NCI-H748 treated with DMSO at 0.1 percent for 48 hours (cell line): ENCODE measurements around the gene SF3B6.
"Not testable (repeated sequence)": the region's sequence is repeated elsewhere in the genome, so short reads cannot be mapped to it uniquely, and the experiment has no call there.

Experiments used
- DNase-seq: peaks from one replicate; lab custom pipeline; 2025; lab: John Stamatoyannopoulos, UW

The SF3B6 gene

DNA sequence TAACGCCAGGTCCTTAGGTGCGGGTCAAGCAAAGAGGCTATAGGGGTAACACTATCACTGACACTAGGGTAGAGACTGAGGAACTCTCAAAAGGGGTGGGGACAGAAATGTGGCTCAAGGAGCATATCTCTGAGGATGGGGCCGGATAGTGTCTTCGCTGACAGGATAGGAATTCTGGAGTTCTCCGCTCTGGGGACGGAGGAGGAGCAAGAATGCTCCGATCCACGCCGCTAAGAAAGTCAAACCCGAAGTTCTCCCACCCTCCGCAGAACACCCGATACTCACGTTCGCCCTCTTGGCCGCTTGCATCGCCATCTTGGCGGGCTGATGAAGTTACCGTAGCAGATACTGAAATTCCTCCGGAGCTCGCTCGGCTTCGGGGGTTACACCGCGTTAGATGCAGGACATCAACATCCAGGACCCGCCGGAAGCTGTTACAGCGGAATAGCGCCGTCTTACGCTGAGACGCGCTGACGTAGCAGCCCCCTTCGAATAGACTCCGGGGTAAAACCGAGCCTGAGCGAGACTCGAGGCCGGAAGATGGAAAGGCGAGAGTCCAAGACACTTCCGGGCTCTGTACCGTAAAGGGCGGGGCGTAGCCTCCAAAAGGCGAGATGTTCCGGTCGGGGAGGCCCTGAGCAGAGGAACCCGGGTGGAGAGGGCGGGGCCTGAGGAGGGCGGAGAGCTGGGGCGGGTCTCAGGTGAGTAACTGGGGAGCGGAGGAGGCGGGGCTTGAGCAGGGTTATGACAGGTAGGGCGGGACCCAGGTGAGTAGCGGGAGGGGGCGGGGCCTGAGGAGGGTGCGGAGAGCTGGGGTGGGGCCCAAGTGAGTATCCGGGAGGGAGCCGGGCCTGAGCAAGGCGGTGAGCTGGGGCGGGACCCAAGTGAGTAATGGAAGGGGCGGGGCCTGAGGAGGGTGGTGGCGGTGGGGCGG, at the start of gene SF3B6:
Gene SF3B6, minus strand, starts transcription at position 412 of the 934 bp plus-strand sequence. Its CDS starts 97 bp downstream, at position 315.
- DNase-seq: peak; percentile 99

- no peak for DNase-seq
These were observed 47.9 kb upstream of the SF3B6 start for GRCh38 chr2:24123922-24124580.

DNA sequence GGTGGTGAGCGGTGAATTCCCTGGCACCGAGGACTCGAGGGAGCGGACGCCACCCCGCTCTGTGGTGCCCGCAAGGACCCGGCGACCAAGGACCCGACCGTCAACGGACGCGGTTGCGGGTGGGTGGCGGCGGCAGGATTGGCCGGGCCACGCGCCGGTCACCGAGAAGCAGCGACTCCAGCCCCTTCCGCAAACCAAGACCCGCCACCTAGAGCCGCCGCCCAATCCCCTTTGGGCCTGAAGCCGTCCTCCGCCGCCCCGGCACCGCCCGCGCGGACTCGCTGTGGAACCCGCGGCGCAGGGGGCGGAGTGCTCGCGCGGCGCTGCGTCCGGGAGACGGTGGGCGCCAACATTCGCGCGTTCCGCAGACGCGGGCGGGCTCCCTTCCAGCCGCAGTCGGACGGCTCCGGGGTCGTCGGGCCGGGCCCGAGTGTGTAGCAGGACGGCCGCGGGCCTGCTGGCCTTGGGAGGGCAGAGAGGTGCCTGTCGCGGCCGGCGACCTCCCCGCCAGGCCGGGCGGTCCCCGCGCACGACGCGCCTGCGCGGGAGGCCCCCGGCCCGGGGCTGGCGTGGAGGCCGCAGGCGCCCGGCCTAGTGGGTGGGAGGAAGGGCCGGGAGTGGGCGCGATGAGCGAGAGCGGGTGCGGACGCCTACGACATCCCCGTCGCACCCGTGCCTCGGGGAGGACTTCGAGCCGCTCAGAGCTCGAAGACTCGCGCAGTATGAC, 47.2 kb upstream of the SF3B6 start, which contains the start of the genes FAM228B and PFN4:
Gene FAM228B, plus strand, starts transcription at position 275 of the 727 bp plus-strand sequence. CDS start 893 bp downstream, outside the sequence.
Gene PFN4, minus strand, starts transcription at position 140 of the 727 bp plus-strand sequence. CDS start 799 bp downstream, outside the sequence.
- DNase-seq: peak; percentile 65

DNA sequence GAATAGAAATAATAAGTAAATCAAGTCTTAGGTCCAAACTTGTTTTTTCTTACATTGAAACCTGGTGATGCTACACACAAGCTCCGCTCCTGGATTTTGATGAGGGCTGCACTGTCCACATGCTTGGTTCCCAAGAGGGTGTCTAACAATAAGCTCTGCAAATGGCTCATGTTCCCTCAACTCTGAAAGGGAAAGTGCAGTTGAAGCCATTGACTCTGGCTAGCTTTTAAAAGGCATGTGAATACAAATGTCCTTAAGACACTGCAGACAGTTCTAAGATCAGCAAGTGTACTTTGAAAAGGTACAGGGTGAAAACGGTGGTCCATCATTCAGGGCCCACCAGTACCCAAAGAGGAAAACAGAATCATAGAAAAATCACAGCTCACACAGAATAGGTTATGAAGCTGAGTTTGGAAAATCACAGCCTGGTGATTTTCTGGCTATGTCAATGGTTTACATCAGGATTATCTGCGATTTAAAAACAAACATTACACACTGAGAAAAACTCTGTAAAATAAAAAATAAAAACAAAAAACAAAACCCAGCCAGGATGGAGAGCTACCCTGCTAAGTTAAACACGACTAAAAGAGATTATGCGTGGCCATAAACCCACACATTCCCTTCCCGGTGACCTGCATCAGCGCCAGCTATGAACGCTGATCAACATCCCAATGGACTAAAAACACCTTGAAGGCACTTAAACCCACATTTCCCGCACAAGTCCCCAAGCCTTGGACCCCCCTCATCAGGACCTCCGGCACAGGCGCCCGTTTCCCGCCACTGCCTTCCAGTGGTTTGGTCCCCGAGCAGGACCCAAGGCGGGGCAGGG, 46.5 kb upstream of the SF3B6 start:
- DNase-seq: no peak

GRCh38 chr2:24121469-24121868, 45.3 kb upstream of the SF3B6 start:
- DNase-seq: no peak

DNA sequence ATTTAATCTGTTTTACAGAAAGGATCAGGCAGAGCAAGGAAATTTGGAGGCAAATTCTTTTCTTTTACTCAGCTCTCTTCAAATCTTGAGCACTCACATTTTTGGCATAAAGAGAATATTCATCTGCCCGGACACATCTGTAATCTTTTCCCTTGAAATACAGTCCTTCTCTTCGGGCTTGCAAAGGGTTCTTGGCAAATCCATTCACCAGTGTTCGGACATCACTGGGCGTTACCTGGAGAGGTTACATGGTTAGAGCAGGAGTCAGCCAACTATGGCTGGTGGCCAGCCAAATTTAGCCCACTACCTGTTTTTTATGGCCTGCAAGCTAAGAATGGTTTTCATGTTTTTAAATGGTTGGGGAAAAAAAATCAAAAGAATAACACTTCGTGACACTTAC, 44.9 kb upstream of the SF3B6 start:
- DNase-seq: no peak

DNA sequence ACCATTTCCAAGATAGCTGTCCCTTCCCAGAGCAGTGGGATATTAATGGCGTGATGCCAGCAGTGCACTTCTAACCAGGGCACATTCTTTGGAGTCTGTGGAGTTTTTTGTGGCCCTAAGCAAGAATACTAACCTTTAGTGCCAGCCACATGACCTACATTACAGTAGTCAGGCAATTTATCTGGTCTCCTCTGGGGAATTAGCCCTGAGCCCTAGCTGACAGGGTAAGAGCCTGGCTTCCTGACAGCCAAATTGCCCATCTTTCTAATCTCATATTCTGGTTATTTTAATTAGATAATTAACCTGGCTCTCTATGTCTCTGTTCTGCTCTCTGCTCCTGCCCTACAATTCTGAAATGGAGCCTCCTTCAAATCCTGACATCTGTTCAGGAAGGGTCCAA, 41.8 kb upstream of the SF3B6 start:
- DNase-seq: no peak

GRCh38 chr2:24115057-24115456, 38.9 kb upstream of the SF3B6 start:
- no peak for DNase-seq

DNA sequence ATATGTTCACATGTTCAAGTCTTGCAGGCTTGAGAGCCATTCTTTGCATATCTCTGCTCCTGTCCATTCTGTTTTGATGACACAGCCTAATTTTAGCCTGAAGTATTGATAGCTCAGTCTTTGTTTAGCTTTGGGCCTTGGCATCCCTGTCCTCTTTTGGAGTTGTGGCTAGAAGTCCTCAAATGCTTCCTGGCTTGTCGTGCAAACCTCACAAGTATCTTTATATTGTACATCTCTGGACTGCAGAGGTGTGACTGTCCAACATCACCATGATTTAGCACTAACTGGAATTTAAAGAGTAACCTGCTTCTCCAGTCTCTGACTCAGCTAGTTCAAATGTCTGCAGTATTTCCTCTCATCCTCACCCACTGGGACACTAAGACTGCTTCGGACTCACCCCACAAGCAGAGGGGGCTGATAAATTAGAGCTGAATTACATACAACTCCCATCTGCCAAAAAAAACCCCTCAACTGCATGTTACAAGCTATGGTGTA, 35.3 kb upstream of the SF3B6 start:
- no peak for DNase-seq

DNA sequence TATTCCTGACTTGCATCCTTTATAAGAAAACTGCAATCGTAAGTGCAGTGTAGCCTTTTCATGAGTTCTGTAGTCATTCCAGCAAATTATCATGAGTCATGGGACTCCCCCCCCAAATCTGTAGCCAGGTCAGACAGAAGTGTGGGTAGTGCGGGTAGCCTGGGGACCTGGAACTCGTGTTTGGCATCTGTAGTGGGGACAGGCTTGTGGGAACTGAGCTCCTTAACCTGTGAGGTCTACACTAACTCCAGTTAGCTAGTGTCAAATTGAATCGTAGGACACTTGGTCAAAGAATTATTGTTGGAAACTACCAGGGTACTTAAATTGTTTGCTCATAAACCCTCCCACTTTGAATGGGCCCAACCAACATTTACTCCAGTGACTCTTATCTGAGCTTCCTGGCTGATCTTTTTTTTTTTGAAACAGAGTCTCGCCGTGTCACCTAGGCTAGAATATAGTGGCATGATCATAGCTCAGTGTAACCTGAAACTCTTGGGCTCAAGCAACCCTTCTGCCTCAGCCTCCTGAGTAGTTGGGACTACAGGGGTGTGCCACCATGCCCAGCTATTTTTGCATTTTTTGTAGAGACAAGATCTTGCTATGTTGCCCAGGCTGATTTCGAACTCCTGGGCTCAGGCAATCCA, 34.7 kb upstream of the SF3B6 start:
- no peak for DNase-seq

DNA sequence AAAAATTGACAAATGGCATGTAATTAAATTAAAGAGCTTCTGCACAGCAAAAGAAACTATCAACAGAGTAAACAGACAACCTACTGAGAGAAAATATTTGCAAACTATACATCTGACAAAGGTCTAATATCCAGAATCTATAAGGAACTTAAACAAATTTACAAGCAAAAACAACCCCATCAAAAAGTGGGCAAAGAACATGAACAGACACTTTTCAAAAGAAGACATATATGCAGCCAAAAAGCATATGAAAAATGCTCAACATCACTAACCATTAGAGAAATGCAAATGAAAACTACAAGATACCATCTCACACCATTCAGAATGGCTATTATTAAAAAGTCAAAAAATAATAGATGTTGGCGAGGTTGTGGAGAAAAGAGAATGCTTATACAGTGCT, 33.3 kb upstream of the SF3B6 start:
- not testable (repeated sequence) for DNase-seq

GRCh38 chr2:24107336-24107735, 31.2 kb upstream of the SF3B6 start:
- DNase-seq: no peak

DNA sequence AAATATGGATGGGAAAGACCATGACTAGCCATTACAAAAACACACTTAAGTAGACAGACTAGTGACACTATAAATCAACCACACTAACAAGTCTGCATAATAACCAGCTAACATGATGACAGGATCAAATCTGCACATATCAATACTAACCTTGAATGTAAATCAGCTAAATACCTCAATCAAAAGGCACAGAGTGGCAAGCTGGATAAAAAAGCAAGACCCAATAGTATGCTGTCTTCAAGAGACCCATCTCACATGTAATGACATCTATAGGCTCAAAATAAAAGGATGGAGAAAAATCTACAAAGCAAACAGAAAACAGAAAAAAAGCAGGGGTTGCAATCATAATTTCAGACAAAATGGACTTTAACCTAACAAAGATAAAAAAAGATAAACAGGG, 30.7 kb upstream of the SF3B6 start:
- DNase-seq: no peak

DNA sequence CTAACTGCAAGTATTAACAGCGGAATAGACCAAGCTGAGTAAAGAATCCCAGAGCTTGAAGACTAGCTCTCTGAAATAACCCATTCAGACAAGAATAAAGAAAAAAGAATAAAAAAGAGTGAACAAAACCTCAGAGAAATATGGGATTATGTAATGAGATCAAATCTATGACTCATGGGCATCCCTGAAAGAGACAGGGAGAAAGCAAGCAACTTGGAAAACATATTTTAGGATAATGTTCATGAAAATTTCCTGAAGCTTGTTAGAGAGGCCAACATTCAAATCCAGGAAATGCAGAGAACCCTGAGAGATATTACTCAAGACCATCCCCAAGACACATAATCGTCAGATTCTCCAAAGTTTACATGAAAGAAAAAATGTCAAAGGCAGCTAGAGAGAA, 29.7 kb upstream of the SF3B6 start:
- DNase-seq: no peak

DNA sequence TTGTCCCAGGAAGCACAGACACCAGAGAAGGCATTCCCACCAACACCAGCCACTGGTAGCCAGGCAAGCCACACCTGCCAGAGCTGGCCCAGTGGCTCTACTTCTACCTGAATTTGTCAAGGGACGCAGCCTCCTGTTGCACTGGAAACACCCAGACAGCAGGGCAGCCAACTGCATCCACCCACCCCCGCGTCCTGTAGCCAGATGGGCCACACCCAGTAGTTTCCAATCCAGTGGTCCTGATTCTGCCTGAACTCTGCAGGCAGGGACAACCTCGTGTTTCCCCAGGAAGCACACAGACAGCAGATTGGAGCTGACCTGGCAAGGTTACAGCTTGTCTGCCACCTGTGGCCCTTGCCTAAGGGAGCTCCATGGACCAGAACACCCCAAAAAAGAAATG, 28.8 kb upstream of the SF3B6 start:
- DNase-seq: no peak

DNA sequence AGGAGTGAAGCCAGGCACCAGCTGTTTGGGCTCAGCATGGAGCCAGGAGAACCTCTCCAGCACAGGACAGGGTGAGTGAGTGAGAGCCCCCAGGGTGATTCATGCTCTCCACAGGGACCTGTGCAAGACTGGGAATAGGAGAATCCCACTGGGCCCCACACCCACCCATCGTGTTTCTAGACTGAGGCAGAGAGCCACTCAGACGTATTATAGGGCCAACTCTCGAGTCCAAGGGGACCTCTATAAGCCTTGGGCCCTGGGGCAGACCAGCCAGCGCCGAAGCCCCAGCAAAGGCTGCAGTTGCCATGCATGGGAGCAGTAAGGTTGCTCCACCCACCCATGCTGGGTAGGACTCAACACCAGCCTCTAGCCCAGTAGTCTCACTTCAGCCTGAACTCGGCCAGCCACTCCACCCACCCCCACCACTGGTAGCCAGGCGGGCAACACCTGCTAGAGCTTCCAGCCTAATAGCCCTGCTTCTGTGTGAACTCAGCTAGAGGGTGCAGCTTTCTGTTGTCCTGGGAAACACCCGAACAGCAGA, 28.1 kb upstream of the SF3B6 start:
- no peak for DNase-seq

DNA sequence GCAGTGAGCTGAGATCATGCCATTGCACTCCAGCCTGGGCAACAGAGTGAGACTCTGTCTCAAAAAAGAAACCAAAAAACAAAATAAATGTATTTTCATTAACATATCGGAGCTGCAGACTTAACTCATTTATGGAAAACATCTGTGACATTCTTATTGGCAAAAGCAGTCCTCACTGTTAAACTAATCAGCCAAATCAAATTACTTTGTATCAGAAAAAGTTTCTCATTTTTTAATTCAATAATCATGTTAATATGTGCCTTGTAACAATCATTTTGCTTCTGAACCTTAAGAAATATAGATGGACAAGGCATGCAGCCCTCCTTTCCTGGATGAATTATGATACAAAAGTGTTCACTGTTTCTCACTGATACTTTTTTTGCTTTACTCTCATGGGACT, 26.6 kb upstream of the SF3B6 start:
- no peak for DNase-seq

DNA sequence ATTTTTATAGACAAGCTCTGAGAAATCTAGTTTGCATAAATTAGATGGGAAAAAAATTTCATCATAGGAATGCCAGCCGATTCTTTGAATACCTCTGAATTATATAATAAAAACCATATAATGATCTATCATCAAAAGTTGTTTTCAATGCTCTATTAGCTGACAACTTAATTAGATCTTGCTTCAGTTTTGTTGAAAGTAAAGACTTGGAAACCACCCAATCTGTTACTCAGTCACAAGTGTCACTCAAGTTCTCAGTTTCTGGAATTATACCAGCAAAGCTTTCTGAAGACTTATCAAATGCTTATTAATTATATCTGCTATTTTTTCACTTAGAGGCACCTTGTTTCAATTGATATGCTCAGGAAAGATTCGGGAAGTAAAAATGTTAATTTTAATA, 25.9 kb upstream of the SF3B6 start:
- DNase-seq: no peak

DNA sequence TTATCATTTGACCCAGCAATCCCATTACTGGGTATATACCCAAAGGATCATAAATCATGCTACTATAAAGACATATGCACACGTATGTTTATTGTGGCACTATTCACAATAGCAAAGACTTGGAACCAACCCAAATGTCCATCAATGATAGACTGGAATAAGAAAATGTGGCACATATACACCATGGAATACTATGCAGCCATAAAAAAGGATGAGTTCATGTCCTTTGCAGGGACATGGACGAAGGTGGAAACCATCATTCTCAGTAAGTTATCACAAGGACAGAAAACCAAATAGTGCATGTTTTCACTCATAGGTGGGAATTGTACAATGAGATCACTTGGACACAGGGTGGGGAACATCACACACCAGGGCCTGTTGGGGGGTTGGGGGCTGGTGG, 24.6 kb upstream of the SF3B6 start:
- DNase-seq: not testable (repeated sequence)

DNA sequence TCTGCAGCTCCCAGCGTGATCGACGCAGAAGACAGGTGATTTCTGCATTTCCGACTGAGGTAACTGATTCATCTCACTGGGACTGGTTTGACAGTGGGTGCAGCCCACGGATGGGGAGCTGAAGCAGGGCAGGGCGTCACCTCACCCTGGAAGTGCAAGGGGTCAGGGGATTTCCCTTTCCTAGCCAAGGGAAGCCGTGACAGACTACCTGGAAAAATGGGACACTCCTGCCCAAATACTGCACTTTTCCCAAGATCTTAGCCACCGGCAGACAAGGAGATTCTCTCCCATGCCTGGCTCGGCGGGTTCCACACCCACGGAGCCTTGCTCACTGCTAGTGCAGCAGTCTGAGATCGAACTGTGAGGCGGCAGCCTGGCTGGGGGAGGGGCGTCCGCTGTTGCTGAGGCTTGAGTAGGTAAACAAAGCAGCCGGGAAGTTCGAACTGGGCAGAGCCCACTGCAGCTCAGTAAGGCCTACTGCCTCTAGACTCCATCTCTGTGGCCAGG, 19.1 kb upstream of the SF3B6 start:
- not testable (repeated sequence) for DNase-seq
